Peyer's patch (tissue), 4 donors: ENCODE results near the gene CDC27.

Experiments
- CTCF ChIP-seq, 6 experiments: fragments of 450-650 bp in 4 of 6; fragments of 200-600 bp in 2 of 6; sonication (generic) in 1 of 6; IDR thresholded peaks; one replicate each; pipeline ENCODE4 v1.5.1; 2017 to 2019; ENCODE audit warnings: antibody characterized with exemption in 6 of 6, mild to moderate bottlenecking in 3 of 6, moderate library complexity in 1 of 6
- POLR2A ChIP-seq, 2 donors: fragments of 450-650 bp; IDR thresholded peaks; one replicate each; pipeline ENCODE4 v1.5.1; 2017; ENCODE audit warnings: antibody characterized with exemption in 2 of 2, mild to moderate bottlenecking in 2 of 2, moderate library complexity in 2 of 2

GRCh38 chr17:47235506-47235905 lies 46.4 kb upstream of the CDC27 start:
- TF ChIP-seq CTCF (IDR thresholded peaks at IDR 0.05) (no peak), POLR2A (IDR thresholded peaks at IDR 0.05) (no peak)
